GM23338 (cell line): ENCODE results near the gene TERT. TPM values are rescaled to one million over a fixed set of nuclear protein-coding genes. Genes with fewer than 3 reads are reported as not detected.

Experiments used
- ATAC-seq: fragments of 200-7000 bp; cut with Tn5 transposase; 3 replicates; pipeline ENCODE4 v1.9.1; 2020
- DNase-seq: peaks from one replicate; pipeline ENCODE4 v3.0.0-alpha.2; 2015; ENCODE audit warnings: low spot score
- H2AFZ ChIP-seq: fragments of 200-600 bp; sonication (generic); 2 replicates; pipeline ENCODE4 v1.8.0; 2016; ENCODE audit warnings: antibody characterized with exemption, mild to moderate bottlenecking, moderate library complexity
- H3F3A ChIP-seq: fragments of 200-600 bp; sonication (generic); replicated peaks from 2 replicates; pipeline ENCODE4 v1.8.0; 2017; ENCODE audit warnings: antibody characterized with exemption, mixed run types, low read depth
- H3K27ac ChIP-seq: fragments of 200-600 bp; sonication (generic); 2 replicates; pipeline ENCODE4 v1.6.1; 2016; ENCODE audit warnings: low read depth
- H3K27me3 ChIP-seq: fragments of 200-600 bp; sonication (generic); 2 replicates; pipeline ENCODE4 v1.8.0; 2016; ENCODE audit warnings: mild to moderate bottlenecking, mixed run types, moderate library complexity; ENCODE audit not compliant: insufficient read depth
- H3K36me3 ChIP-seq: fragments of 200-600 bp; sonication (generic); 2 replicates; pipeline ENCODE4 v1.8.0; 2016; ENCODE audit warnings: mild to moderate bottlenecking; ENCODE audit not compliant: insufficient read depth
- H3K4me1 ChIP-seq: fragments of 200-600 bp; sonication (generic); 2 replicates; pipeline ENCODE4 v1.8.0; 2016; ENCODE audit warnings: mild to moderate bottlenecking, moderate library complexity; ENCODE audit not compliant: insufficient read depth
- H3K4me2 ChIP-seq: fragments of 200-600 bp; sonication (generic); 2 replicates; pipeline ENCODE4 v1.7.1; 2017; ENCODE audit warnings: mixed run types
- H3K4me3 ChIP-seq: fragments of 200-600 bp; sonication (generic); 2 replicates; pipeline ENCODE4 v1.6.1; 2016; ENCODE audit warnings: mixed run types
- H3K79me2 ChIP-seq: fragments of 200-600 bp; sonication (generic); replicated peaks from 2 replicates; pipeline ENCODE4 v1.8.0; 2017; ENCODE audit warnings: mild to moderate bottlenecking; ENCODE audit not compliant: insufficient read depth
- H3K9me2 ChIP-seq: fragments of 200-600 bp; sonication (generic); 2 replicates; pipeline ENCODE4 v1.8.0; 2017; ENCODE audit not compliant: insufficient read depth
- H4K20me1 ChIP-seq: fragments of 200-600 bp; sonication (generic); replicated peaks from 2 replicates; pipeline ENCODE4 v1.8.0; 2017; ENCODE audit warnings: mild to moderate bottlenecking; ENCODE audit not compliant: insufficient read depth
- H3K27ac Mint-ChIP-seq: 2 replicates; pipeline ENCODE4 v1.8.0; 2020; ENCODE audit warnings: inconsistent platforms, mild to moderate bottlenecking, moderate library complexity, mixed read lengths
- H3K27me3 Mint-ChIP-seq: 3 replicates; pipeline ENCODE4 v1.8.0; 2022; ENCODE audit warnings: low read depth, mild to moderate bottlenecking, moderate library complexity, mixed read lengths, inconsistent platforms; ENCODE audit not compliant: insufficient read depth, poor library complexity
- H3K36me3 Mint-ChIP-seq: 3 replicates; pipeline ENCODE4 v1.8.0; 2021; ENCODE audit warnings: low read depth, mild to moderate bottlenecking, inconsistent platforms, moderate library complexity, mixed read lengths
- H3K4me1 Mint-ChIP-seq: 3 replicates; pipeline ENCODE4 v1.8.0; 2020; ENCODE audit warnings: mild to moderate bottlenecking, inconsistent platforms, mixed read lengths
- H3K4me3 Mint-ChIP-seq: 3 replicates; pipeline ENCODE4 v1.8.0; 2021; ENCODE audit warnings: moderate library complexity, mild to moderate bottlenecking, inconsistent platforms, mixed read lengths
- H3K9me3 Mint-ChIP-seq: 3 replicates; pipeline ENCODE4 v1.8.0; 2020; ENCODE audit warnings: moderate library complexity, mild to moderate bottlenecking, inconsistent platforms, mixed read lengths
- CTCF ChIP-seq, 2 experiments: fragments of 200-600 bp in 1 of 2; sonication (generic) in 1 of 2; conservative IDR thresholded peaks; 2 replicates each; pipeline versions ENCODE4 v1.5.1 to v1.6.1; 2016 to 2017; ENCODE audit warnings: antibody characterized with exemption in 2 of 2, low read depth in 2 of 2, mild to moderate bottlenecking in 2 of 2, moderate library complexity in 1 of 2
- polyA plus RNA-seq: library from polyadenylated mRNA; unstranded; fragments of >200 nt; fragmentation: Nextera tagmentation; extraction: Ambion mirVana; gene quantifications from 2 replicates; pipeline ENCODE4 v1.2.1, GENCODE V29; 2016
- total RNA-seq: library from RNA; depleted of rRNA; stranded (reverse); fragments of >200 nt; shearing (Covaris generic); gene quantifications from 2 replicates; pipeline ENCODE4 v1.2.3, GENCODE V29; 2014
- TF ChIP-seq, protein P1 (sequence below): fragments of 250-450 bp; sonication (Bioruptor Pico); IDR thresholded peaks from 2 replicates; pipeline ENCODE4 v1.5.0; 2020; ENCODE audit warnings: mild to moderate bottlenecking, moderate library complexity

Gene TERT
- total and polyA plus RNA-seq, 2 experiments from 2014 or later: 9.8 to 46.4 TPM

GRCh38 chr5:1204693-1205242 is 90.1 kb downstream of the TERT start:
- no peaks in the 10 kb centered on the region for H3K9me2 ChIP-seq
- Mint-ChIP-seq H3K27me3 (peaks cover 3% of the 10 kb centered on the region), H3K4me3 (no peak overlapping the region), H3K36me3 (no peaks in the 10 kb centered on the region), H3K9me3 (no peaks in the 10 kb centered on the region), H3K4me1 (peaks cover 9% of the 10 kb centered on the region), H3K27ac (no peak overlapping the region)
- H3K4me2 ChIP-seq: no peak overlapping the region
- H2AFZ ChIP-seq: peak overlapping the region; percentile 52; the same call in 1 of the 2 replicates
- H3K4me3 ChIP-seq: no peak overlapping the region
- no peaks in the 10 kb centered on the region for H3K27me3 ChIP-seq
- H3K4me1 ChIP-seq: no peaks in the 10 kb centered on the region
- DNase-seq (peak; percentile 69), ATAC-seq (peak; percentile 35)
- H3K27ac ChIP-seq: no peak overlapping the region
- no peaks in the 10 kb centered on the region for H3K79me2 ChIP-seq
- H3K36me3 ChIP-seq: no peaks in the 10 kb centered on the region
- H3F3A ChIP-seq: no peaks in the 10 kb centered on the region
- H4K20me1 ChIP-seq: no peaks in the 10 kb centered on the region; the same call in 1 of the 2 replicates
- TF ChIP-seq, protein P1, sequence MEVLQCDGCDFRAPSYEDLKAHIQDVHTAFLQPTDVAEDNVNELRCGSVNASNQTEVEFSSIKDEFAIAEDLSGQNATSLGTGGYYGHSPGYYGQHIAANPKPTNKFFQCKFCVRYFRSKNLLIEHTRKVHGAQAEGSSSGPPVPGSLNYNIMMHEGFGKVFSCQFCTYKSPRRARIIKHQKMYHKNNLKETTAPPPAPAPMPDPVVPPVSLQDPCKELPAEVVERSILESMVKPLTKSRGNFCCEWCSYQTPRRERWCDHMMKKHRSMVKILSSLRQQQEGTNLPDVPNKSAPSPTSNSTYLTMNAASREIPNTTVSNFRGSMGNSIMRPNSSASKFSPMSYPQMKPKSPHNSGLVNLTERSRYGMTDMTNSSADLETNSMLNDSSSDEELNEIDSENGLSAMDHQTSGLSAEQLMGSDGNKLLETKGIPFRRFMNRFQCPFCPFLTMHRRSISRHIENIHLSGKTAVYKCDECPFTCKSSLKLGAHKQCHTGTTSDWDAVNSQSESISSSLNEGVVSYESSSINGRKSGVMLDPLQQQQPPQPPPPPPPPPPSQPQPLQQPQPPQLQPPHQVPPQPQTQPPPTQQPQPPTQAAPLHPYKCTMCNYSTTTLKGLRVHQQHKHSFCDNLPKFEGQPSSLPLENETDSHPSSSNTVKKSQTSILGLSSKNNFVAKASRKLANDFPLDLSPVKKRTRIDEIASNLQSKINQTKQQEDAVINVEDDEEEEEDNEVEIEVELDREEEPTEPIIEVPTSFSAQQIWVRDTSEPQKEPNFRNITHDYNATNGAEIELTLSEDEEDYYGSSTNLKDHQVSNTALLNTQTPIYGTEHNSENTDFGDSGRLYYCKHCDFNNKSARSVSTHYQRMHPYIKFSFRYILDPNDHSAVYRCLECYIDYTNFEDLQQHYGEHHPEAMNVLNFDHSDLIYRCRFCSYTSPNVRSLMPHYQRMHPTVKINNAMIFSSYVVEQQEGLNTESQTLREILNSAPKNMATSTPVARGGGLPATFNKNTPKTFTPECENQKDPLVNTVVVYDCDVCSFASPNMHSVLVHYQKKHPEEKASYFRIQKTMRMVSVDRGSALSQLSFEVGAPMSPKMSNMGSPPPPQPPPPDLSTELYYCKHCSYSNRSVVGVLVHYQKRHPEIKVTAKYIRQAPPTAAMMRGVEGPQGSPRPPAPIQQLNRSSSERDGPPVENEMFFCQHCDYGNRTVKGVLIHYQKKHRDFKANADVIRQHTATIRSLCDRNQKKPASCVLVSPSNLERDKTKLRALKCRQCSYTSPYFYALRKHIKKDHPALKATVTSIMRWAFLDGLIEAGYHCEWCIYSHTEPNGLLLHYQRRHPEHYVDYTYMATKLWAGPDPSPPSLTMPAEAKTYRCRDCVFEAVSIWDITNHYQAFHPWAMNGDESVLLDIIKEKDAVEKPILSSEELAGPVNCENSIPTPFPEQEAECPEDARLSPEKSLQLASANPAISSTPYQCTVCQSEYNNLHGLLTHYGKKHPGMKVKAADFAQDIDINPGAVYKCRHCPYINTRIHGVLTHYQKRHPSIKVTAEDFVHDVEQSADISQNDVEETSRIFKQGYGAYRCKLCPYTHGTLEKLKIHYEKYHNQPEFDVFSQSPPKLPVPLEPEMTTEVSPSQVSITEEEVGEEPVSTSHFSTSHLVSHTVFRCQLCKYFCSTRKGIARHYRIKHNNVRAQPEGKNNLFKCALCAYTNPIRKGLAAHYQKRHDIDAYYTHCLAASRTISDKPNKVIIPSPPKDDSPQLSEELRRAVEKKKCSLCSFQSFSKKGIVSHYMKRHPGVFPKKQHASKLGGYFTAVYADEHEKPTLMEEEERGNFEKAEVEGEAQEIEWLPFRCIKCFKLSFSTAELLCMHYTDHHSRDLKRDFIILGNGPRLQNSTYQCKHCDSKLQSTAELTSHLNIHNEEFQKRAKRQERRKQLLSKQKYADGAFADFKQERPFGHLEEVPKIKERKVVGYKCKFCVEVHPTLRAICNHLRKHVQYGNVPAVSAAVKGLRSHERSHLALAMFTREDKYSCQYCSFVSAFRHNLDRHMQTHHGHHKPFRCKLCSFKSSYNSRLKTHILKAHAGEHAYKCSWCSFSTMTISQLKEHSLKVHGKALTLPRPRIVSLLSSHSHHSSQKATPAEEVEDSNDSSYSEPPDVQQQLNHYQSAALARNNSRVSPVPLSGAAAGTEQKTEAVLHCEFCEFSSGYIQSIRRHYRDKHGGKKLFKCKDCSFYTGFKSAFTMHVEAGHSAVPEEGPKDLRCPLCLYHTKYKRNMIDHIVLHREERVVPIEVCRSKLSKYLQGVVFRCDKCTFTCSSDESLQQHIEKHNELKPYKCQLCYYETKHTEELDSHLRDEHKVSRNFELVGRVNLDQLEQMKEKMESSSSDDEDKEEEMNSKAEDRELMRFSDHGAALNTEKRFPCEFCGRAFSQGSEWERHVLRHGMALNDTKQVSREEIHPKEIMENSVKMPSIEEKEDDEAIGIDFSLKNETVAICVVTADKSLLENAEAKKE (CRISPR knock-in tag): no peak
- TF ChIP-seq CTCF (conservative IDR thresholded peaks at IDR 0.05; ENCODE audit: low read depth in 2 of 2): peak; percentile 22; a peak in 1 of 4 replicates
